Measurements from ENCODE around the gene SMAD6. TPM values are rescaled to one million over a fixed set of nuclear protein-coding genes. Genes with fewer than 3 reads are reported as not detected.

The SMAD6 gene
- total RNA-seq, 2 donors from 2014 or later = 190 to 213 TPM

GRCh38 chr15:66783725-66784124 is 81.7 kb downstream of the SMAD6 start:
- WGBS, 2 experiments (ENCODE audit: insufficient coverage in 1 of 2, insufficient read length in 1 of 2) = 90 to 92% methylated on average over 6 to 7 of the region's 7 CpGs
- H3K4me1 Mint-ChIP-seq = peaks cover 11% of the 10 kb centered on the region
- TF ChIP-seq CTCF (conservative IDR thresholded peaks at IDR 0.05) = no peak

GRCh38 chr15:66784174-66784573 is 82.1 kb downstream of the SMAD6 start:
- no peaks in the 10 kb centered on the region for H3K4me1 ChIP-seq (ENCODE audit: control insufficient read depth, insufficient read depth, low read length)
- no peaks in the 10 kb centered on the region for H3K9me3 ChIP-seq (ENCODE audit: control insufficient read depth, low read length)
- H3K27ac Mint-ChIP-seq = peak overlapping the region; percentile 76
- no peak overlapping the region for H3K4me3 Mint-ChIP-seq
- no peak for TF ChIP-seq CTCF (conservative IDR thresholded peaks at IDR 0.05)
- H3K9me3 Mint-ChIP-seq = no peaks in the 10 kb centered on the region
- H3K27me3 Mint-ChIP-seq (ENCODE audit: insufficient read depth) = no peaks in the 10 kb centered on the region
- H3K27ac ChIP-seq (ENCODE audit: low read depth, low read length) = no peak overlapping the region
- no peaks in the 10 kb centered on the region for H3K27me3 ChIP-seq (ENCODE audit: control insufficient read depth, insufficient read depth, low read length, poor library complexity, severe bottlenecking)
- H3K36me3 Mint-ChIP-seq (ENCODE audit: low read depth) = peaks cover 26% of the 10 kb centered on the region
- no peak for DNase-seq
- H3K9ac ChIP-seq (ENCODE audit: extremely low read depth, low read length, poor library complexity, severe bottlenecking) = no peak overlapping the region
- H3K4me1 Mint-ChIP-seq = peaks cover 7% of the 10 kb centered on the region
- peaks cover 27% of the 10 kb centered on the region for H3K36me3 ChIP-seq (ENCODE audit: control insufficient read depth, insufficient read depth, low read length)
- WGBS, 2 experiments (ENCODE audit: insufficient coverage in 1 of 2, insufficient read length in 1 of 2) = 91 to 100% methylated on average over 1 to 4 of the region's 4 CpGs
- H3K4me3 ChIP-seq (ENCODE audit: low read length) = no peak overlapping the region

More at GRCh38 chr15:66783725-66784124, 81.7 kb downstream of the SMAD6 start:
- no peak overlapping the region for H3K9ac ChIP-seq (ENCODE audit: extremely low read depth, low read length, poor library complexity, severe bottlenecking)
- no peak for DNase-seq
- peaks cover 26% of the 10 kb centered on the region for H3K36me3 Mint-ChIP-seq (ENCODE audit: low read depth)
- H3K4me3 ChIP-seq (ENCODE audit: low read length) = no peak overlapping the region
- H3K9me3 ChIP-seq (ENCODE audit: control insufficient read depth, low read length) = no peaks in the 10 kb centered on the region
- no peaks in the 10 kb centered on the region for H3K9me3 Mint-ChIP-seq
- H3K4me3 Mint-ChIP-seq = no peak overlapping the region
- H3K27ac Mint-ChIP-seq = peak overlapping the region; percentile 76
- no peaks in the 10 kb centered on the region for H3K4me1 ChIP-seq (ENCODE audit: control insufficient read depth, insufficient read depth, low read length)
- peaks cover 27% of the 10 kb centered on the region for H3K36me3 ChIP-seq (ENCODE audit: control insufficient read depth, insufficient read depth, low read length)
- no peaks in the 10 kb centered on the region for H3K27me3 ChIP-seq (ENCODE audit: control insufficient read depth, insufficient read depth, low read length, poor library complexity, severe bottlenecking)
- no peak overlapping the region for H3K27ac ChIP-seq (ENCODE audit: low read depth, low read length)
- no peaks in the 10 kb centered on the region for H3K27me3 Mint-ChIP-seq (ENCODE audit: insufficient read depth)

GRCh38 chr15:66785637-66786036 is 83.6 kb downstream of the SMAD6 start:
- Histone ChIP-seq H3K4me1 (ENCODE audit: control insufficient read depth, insufficient read depth, low read length) (no peaks in the 10 kb centered on the region), H3K27me3 (ENCODE audit: control insufficient read depth, insufficient read depth, low read length, poor library complexity, severe bottlenecking) (no peaks in the 10 kb centered on the region), H3K36me3 (ENCODE audit: control insufficient read depth, insufficient read depth, low read length) (peaks cover 17% of the 10 kb centered on the region), H3K9ac (ENCODE audit: extremely low read depth, low read length, poor library complexity, severe bottlenecking) (no peak overlapping the region), H3K4me3 (ENCODE audit: low read length) (no peak overlapping the region), H3K9me3 (ENCODE audit: control insufficient read depth, low read length) (no peaks in the 10 kb centered on the region), H3K27ac (ENCODE audit: low read depth, low read length) (peak overlapping the region; percentile 51)
- no peak overlapping the region for H3K4me3 Mint-ChIP-seq
- H3K27me3 Mint-ChIP-seq (ENCODE audit: insufficient read depth) = no peaks in the 10 kb centered on the region
- WGBS, 2 experiments (ENCODE audit: insufficient coverage in 1 of 2, insufficient read length in 1 of 2) = 73 to 92% methylated on average over 3 to 5 of the region's 5 CpGs
- no peak for TF ChIP-seq CTCF (conservative IDR thresholded peaks at IDR 0.05)
- DNase-seq = no peak
- H3K27ac Mint-ChIP-seq = peak overlapping the region; percentile 86
- no peaks in the 10 kb centered on the region for H3K9me3 Mint-ChIP-seq
- H3K4me1 Mint-ChIP-seq = peaks cover 6% of the 10 kb centered on the region
- peaks cover 21% of the 10 kb centered on the region for H3K36me3 Mint-ChIP-seq (ENCODE audit: low read depth)
